ENCODE results near the gene ARRB1. TPM values are rescaled to one million over a fixed set of nuclear protein-coding genes. Genes with fewer than 3 reads are reported as not detected.

ARRB1 gene
- polyA plus RNA-seq, 2 of the 4 experiments (the other 2 are of a cell fraction): 6.8 to 14.3 TPM

- Histone ChIP-seq H3K27ac (no peak overlapping the region), H3K4me2 (no peak overlapping the region), H3K4me1 (peaks cover 38% of the 10 kb centered on the region), H3K9me3 (no peaks in the 10 kb centered on the region), H3K4me3 (no peak overlapping the region)
- POLR2A ChIA-PET: no interaction called here
- no peak for FAIRE-seq
- DNase-seq (ENCODE audit: low read depth in 1 of 2, low spot score in 1 of 2): no peak
- CTCF ChIA-PET: interaction anchor here (0.6 to 4.6 kb wide), 6 partner anchors 9 to 54 kb away, joined by 3 to 21 read pairs (median 4); no protein-coding TSS in a partner anchor
- WGBS (ENCODE audit: missing lambda C conversion rate): 100% methylated on average over 2 of the region's 2 CpGs
- TF ChIP-seq CTCF (IDR thresholded peaks at IDR 0.05) (no peak), ZFP36 (IDR thresholded peaks at IDR 0.05; ENCODE audit: borderline replicate concordance, partially characterized antibody) (no peak), EHMT2 (IDR thresholded peaks at IDR 0.05; ENCODE audit: low read depth) (no peak), HMGXB4 (CRISPR knock-in tag; IDR thresholded peaks at IDR 0.05; ENCODE audit: borderline replicate concordance) (no peak), JUN (IDR thresholded peaks at IDR 0.05) (no peak), ATOH8 (CRISPR knock-in tag; IDR thresholded peaks at IDR 0.05; ENCODE audit: low read depth) (no peak), EP300 (IDR thresholded peaks at IDR 0.05) (no peak), SMC3 (IDR thresholded peaks at IDR 0.05) (no peak), HOXA7 (CRISPR knock-in tag; IDR thresholded peaks at IDR 0.05) (no peak), E2F6 (IDR thresholded peaks at IDR 0.05; ENCODE audit: borderline replicate concordance, low read depth) (no peak)
- ATAC-seq: no peak
Measured at GRCh38 chr11:75334402-75334891, 17.0 kb downstream of the ARRB1 start.

- WGBS (ENCODE audit: missing lambda C conversion rate): 84% methylated on average over 7 of the region's 7 CpGs
- no peak for FAIRE-seq
- no peak for ATAC-seq
- Histone ChIP-seq H3K4me3 (no peak overlapping the region), H3K4me1 (peaks cover 38% of the 10 kb centered on the region), H3K4me2 (no peak overlapping the region), H3K27ac (0 out of 6 replicates have a peak overlapping the region, but pooled peaks of 1 of the 2 experiments have one; percentile 10), H3K9me3 (no peaks in the 10 kb centered on the region)
- ChIA-PET CTCF (interaction anchor here (0.6 to 6.1 kb wide), 7 partner anchors 6 to 54 kb away, joined by 3 to 53 read pairs (median 5); no protein-coding TSS in a partner anchor), POLR2A (no interaction called here)
- TF ChIP-seq ELK1 (IDR thresholded peaks at IDR 0.05; ENCODE audit: low read depth, low read length) (no peak), ZC3H11A (IDR thresholded peaks at IDR 0.05) (no peak), MAX (IDR thresholded peaks at IDR 0.05) (no peak), CBX8 (IDR thresholded peaks at IDR 0.05) (no peak)
- DNase-seq (ENCODE audit: low read depth in 1 of 2, low spot score in 1 of 2): no peak
Measured at GRCh38 chr11:75333807-75334140, 17.7 kb downstream of the ARRB1 start.

Measured in A549 (cell line).